Hematopoietic multipotent progenitor cell treated with erythropoietin and hydrocortisone succinate and interleukin-3 and kit ligand, for 6 days (in vitro differentiated cells): ENCODE measurements around the gene NPTN.
"Not testable (repeated sequence)": the region's sequence is repeated elsewhere in the genome, so short reads cannot be mapped to it uniquely, and the experiment has no call there.

Source experiments
- DNase-seq: peaks from one replicate; pipeline ENCODE4 v3.0.0-alpha.2; 2015

The NPTN gene

DNA sequence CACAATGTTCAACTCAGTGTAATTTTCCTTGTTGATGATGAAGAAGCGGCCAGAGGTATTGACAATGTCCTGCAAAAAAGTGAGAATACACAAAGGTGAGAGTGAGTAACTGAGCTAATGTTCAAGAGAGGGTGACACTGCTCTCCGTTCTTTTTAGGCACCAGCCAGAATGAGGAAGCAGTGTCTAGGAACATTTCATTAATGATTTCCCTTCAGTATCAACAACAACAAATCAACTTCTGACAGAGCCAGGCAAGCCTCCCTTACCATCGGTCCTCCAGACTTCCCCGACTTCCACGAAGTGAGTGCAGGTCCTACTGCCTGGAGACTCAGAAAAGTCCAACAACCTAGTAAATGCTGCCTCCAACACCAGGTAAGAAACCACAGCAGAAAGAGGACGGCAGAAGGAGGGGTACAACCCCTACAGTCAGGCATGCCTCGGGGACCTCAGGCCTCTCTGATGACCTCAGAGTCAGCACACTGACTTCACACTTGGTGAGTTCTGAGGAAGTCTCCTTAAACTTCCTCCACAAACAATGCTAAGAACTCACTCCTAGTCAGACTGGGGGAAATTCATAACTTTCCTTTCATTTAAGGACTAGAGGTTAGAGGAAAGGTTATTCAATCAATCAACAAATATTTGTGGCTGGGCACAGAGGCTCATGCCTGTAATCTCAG, 62.7 kb downstream of the NPTN start:
- no peak for DNase-seq

GRCh38 chr15:73569361-73569760, 63.8 kb downstream of the NPTN start:
- DNase-seq: peak; percentile 84

DNA sequence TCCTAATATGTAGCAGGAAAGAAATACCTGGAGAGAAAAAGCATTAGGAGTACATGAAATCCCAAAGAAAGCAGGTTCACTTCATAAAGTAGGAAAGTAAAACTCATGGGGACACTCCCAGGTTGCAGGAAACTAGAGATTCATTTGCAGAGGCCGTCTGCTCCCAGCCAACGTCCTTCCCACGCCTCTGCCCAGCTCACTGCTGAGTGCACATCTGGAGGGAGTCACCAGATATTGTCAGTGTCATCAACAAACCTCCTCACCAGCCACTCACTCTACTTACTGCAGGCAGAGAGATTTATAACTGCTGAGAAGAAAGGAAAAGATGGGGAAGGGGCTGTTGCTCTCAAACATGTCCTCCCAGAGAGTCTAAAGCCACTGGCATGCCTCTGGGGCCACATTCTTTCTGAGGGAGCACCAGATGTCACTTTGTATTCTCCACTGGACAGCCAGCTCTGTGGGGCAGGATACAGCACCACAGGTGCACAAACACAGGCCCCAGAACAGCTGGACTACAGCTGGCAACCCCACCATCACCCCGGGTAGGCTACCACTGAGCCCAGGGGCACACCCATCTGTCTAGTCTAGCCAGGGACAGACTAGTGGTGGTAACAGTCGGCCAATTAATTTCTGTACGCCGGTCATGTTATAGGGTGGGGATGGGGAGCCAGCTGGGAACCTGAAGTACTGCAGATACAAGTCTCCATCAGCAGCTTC, 64.5 kb downstream of the NPTN start:
- no peak for DNase-seq

GRCh38 chr15:73567020-73567419, 66.2 kb downstream of the NPTN start:
- DNase-seq: no peak

DNA sequence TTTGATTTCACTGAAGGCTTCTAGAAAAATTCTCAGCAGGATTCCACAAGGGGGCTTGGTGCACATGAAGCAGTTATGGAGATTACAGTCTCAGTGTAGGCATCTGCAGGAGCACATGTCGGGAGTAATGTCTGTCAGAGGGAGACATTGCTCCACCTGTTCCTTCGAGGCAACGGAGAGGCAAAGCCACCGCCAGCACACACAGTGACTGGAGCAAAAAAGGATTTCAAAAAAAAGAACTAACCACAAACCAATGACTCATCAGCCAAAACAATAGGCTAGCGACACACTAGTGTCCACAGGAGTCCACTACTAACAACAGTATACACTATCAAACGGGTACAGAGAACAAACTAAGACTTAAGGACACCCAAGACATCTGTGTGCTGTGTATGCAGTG, 68.9 kb downstream of the NPTN start:
- peak; percentile 79 for DNase-seq

GRCh38 chr15:73560501-73561117, 72.6 kb downstream of the NPTN start:
- peak; percentile 88 for DNase-seq

DNA sequence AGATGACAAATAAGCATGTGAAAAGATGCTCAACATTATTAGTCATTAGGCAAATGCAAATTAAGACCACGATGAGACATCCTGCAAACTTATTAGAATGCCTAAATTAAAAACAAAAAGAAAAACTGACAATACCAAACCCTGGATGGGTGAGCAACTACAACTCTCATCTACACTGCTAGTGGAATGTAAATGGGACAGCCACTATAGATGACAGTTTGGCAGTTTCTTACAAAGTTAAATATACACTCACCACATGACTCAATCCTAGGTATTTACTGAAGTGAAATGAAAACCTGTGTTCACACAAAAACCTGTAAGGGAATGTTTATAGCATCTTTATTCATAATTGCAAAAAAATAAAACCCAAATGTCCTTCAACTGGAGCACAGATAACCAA, 74.7 kb downstream of the NPTN start:
- DNase-seq: no peak

DNA sequence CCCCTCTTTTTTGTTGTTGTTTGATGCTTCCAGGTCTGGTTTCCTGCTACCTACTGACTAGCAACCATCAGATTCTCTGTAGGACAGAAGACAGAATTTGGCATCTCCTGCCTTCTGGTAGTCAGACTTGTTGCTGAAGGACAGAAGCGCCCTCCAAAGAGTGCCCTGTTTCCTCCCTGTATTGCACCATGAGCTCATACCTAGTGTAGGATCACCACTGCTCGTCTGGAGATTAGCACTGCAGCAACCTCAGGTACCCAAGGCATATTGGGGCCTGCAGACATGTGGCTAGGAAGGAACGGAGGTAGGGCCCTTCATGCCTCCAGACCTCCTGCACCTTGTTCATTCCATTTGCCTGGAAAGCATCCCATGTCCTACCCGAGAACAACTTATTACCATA, 78.1 kb downstream of the NPTN start:
- DNase-seq: no peak

- no peak for DNase-seq
Measured at GRCh38 chr15:73550190-73550589, 83.0 kb downstream of the NPTN start.

GRCh38 chr15:73548925-73549324, 84.3 kb downstream of the NPTN start:
- not testable (repeated sequence) for DNase-seq

DNA sequence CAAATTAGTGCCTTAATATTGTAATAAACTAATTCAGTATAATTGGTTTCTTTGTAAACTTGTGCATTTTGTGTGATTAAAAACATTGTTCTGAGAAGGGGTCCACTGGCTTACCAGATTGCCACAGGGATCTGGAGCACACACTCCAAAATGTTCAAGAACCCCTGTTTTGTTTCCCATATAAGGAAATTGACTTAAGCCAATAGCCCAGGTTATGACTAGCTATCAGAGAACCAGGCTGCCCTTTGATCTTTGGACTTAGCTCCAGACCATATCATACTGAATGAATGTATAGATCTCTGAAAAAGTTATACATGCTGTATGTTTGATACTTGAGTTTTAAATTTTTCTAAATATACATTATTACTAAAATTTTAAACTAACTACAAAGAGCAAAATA, 91.7 kb downstream of the NPTN start:
- DNase-seq: no peak

DNA sequence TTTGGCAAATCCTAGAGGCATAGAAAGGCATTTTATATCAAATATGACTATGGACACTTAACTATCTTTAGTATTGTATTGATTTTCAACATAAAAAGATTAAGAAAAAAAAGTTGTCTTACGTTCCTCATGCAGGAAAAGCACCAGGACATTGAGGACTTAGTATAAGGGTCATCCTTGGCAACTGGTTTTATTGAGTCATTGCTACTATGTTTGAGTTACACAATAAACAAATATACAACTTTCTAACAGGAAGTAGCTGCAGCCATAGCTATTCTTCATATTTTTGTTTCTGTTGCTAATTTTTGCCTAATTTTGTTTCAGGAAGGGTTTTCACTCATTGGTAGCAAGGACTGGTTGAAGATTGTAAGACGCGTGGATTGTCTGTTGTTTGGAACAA, 93.0 kb downstream of the NPTN start:
- DNase-seq: no peak

DNA sequence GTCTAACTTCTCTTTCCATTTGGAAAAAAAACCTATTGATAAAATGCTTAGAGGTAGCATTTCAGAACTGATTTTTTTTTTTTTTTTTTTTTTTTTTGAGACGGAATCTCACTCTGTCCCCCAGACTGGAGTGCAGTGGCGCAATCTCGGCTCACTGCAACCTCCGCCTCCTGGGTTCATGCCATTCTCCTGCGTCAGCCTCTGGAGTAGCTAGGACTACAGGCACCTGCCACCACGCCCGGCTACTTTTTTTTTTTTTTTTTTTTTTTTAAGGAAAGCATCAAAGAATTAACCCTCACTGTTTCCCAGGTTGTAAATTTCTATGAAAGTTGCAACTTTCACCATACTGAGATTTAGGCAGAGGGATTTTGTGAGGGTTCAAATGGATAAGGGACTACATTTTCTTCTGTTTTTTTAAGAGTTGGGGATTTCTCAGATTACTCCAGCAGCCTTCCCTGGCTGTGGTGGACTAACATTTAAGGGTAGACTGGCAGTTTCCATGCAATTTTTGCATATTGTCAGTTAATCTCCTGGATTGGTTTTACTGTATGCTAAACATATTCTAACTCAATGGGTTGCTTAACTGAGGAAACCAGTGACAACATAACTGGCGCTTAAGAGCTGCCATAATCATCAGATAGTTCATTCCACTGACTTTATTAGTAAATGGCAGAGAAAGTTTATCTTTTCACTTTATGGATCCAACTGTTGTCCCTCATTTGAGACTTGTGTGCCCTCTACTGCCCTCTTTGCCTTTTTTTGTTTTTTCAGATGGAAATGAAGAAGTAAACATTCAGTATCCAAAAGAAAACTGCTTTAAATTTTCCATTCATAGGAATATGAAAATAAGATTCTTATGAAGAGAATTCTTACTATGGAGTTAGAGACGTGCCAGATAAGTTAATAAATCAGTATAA, 93.7 kb downstream of the NPTN start:
- no peak for DNase-seq

DNA sequence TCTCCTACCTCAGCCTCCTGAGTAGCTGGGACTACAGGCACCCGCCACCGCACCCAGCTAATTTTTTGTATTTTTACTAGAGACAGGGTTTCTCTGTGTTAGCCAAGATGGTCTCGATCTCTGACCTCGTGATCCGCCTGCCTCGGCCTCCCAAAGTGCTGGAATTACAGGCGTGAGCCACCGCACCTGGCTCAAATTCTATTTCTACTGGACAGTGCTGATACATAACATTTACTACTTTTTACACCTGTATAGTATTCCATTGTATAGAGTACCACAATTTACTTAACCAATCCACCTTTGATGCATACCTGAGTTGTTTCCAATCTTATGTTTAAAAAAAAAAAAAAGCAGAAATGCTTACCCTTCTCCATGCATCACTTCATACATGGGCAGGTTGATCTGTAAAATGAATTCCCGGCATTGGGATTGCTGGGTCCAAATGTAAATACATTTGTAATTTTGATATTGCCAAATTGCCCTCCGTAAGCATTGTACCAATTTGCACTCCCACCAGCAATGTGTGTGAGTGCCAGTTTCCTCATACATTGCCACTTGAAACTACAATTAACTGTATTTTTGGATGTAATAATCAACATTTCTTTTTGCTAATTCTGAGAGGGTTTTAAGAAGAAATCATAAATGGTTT, 94.5 kb downstream of the NPTN start:
- no peak for DNase-seq

GRCh38 chr15:73538123-73538522, 95.1 kb downstream of the NPTN start:
- DNase-seq: no peak

DNA sequence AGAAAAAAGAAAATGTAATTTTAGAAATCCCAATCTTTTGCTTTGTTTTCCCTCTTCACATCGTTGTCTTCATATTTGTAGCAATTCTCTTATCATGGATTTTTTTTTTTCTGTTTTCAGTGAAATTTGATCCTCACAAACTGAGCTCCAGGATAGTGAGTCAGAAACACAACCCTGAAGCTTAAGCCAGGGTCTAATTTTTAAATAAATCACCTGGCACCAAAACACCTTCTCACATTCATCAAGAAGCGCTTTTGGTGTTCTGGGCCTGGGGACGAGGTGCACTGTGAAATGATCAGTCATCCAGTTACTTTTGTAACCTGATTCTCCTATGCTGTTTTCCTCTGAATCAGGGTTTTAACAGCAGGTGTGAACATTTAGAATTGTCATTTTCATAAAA, 102.5 kb downstream of the NPTN start:
- no peak for DNase-seq

- DNase-seq: no peak
Measured at GRCh38 chr15:73527598-73527997, 105.6 kb downstream of the NPTN start.

DNA sequence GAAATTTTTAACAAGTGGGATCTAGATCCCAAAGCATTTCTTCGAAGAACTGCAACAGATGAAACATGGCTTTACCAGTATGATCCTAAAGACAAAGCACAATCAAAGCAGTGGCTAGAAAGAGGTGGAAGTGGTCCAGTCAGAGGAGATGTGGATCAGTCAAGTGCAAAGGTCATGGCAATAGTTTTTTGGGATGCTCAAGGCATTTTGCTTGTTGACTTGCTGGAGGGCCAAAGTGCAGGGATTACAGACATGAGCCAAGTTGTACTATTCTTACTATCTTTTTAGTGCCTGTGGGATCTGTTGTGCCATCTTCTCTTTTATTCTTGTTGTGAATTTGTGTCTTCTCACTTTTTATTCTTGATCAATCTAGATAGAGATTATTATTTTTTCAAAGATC, 108.3 kb downstream of the NPTN start:
- DNase-seq: no peak

- DNase-seq: no peak
Measured at GRCh38 chr15:73522011-73522410, 111.2 kb downstream of the NPTN start.

- no peak for DNase-seq
Measured at GRCh38 chr15:73518876-73519733, 114.1 kb downstream of the NPTN start.

DNA sequence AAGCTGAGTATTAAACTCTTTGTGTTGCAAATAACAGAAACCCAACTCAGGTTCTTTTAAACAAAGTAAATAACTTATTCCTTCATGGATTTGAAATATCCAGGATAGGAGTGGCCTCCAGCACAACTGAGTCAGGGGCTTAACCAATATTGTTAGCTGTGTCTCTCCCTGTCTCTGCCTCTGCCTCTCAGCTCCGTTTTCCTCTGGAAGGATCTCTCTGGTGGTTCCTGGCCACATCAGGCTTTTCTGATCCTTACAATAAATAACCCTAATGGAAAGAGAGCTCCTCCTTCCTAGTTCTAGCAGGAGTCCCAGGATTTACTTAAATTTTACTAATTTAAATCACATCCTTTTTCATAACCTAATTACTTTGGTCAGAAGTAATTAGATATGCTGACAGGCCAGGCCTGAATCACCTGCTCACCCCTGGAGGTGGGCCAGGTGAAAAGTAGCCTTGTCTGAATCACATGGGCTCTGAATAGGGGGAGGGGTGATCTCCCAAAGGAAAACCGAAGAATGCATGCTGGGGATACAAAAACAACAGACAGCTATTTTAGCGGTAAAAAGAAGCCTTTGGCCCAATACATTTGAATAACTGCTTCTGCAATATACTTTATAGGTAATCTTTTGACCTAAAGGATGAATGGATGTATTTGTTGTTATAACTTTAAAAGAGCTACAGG, 114.9 kb downstream of the NPTN start:
- DNase-seq: no peak
